Measurements from ENCODE around the gene EML6. TPM values are rescaled to one million over a fixed set of nuclear protein-coding genes. Genes with fewer than 3 reads are reported as not detected.
A peak's percentile ranks its signal among the peaks of the same experiment; 100 is the strongest.

The EML6 gene
- total and polyA plus RNA-seq, 2 of the 13 experiments (the other 11 are each of a cell fraction or from before 2014, with no cell fraction given) = 17.2 to 32.4 TPM

GRCh38 chr2:54871457-54872107 is 148.1 kb downstream of the EML6 start (continued):
- TF ChIP-seq ARID3A (IDR thresholded peaks at IDR 0.05; ENCODE audit: low read depth, low read length) = peak; percentile 88
- TF ChIP-seq FOSL2 (CRISPR knock-in tag; IDR thresholded peaks at IDR 0.05) = peak; percentile 81
- TF ChIP-seq HMG20A (CRISPR knock-in tag; IDR thresholded peaks at IDR 0.05; ENCODE audit: borderline replicate concordance) = peak; percentile 27; the same call in 1 of the 2 replicates
- 0 out of 2 replicates have a peak, but pooled peaks have one; percentile 34 for TF ChIP-seq ELF3 (CRISPR knock-in tag; IDR thresholded peaks at IDR 0.05)
- 0 out of 2 replicates have a peak, but pooled peaks have one; percentile 8 for TF ChIP-seq FOSL1 (CRISPR knock-in tag; IDR thresholded peaks at IDR 0.05; ENCODE audit: borderline replicate concordance)
- TF ChIP-seq, protein P1, sequence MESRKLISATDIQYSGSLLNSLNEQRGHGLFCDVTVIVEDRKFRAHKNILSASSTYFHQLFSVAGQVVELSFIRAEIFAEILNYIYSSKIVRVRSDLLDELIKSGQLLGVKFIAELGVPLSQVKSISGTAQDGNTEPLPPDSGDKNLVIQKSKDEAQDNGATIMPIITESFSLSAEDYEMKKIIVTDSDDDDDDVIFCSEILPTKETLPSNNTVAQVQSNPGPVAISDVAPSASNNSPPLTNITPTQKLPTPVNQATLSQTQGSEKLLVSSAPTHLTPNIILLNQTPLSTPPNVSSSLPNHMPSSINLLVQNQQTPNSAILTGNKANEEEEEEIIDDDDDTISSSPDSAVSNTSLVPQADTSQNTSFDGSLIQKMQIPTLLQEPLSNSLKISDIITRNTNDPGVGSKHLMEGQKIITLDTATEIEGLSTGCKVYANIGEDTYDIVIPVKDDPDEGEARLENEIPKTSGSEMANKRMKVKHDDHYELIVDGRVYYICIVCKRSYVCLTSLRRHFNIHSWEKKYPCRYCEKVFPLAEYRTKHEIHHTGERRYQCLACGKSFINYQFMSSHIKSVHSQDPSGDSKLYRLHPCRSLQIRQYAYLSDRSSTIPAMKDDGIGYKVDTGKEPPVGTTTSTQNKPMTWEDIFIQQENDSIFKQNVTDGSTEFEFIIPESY (CRISPR knock-in tag; IDR thresholded peaks at IDR 0.05) = peak; percentile 85
- TF ChIP-seq, protein P2, sequence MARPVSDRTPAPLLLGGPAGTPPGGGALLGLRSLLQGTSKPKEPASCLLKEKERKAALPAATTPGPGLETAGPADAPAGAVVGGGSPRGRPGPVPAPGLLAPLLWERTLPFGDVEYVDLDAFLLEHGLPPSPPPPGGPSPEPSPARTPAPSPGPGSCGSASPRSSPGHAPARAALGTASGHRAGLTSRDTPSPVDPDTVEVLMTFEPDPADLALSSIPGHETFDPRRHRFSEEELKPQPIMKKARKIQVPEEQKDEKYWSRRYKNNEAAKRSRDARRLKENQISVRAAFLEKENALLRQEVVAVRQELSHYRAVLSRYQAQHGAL (CRISPR knock-in tag; IDR thresholded peaks at IDR 0.05; ENCODE audit: not compliant biosample characterization) = no peak
- TF ChIP-seq, protein P3, sequence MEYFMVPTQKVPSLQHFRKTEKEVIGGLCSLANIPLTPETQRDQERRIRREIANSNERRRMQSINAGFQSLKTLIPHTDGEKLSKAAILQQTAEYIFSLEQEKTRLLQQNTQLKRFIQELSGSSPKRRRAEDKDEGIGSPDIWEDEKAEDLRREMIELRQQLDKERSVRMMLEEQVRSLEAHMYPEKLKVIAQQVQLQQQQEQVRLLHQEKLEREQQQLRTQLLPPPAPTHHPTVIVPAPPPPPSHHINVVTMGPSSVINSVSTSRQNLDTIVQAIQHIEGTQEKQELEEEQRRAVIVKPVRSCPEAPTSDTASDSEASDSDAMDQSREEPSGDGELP (IDR thresholded peaks at IDR 0.05; ENCODE audit: borderline replicate concordance, low read depth) = peak; percentile 89
- TF ChIP-seq, protein P4, sequence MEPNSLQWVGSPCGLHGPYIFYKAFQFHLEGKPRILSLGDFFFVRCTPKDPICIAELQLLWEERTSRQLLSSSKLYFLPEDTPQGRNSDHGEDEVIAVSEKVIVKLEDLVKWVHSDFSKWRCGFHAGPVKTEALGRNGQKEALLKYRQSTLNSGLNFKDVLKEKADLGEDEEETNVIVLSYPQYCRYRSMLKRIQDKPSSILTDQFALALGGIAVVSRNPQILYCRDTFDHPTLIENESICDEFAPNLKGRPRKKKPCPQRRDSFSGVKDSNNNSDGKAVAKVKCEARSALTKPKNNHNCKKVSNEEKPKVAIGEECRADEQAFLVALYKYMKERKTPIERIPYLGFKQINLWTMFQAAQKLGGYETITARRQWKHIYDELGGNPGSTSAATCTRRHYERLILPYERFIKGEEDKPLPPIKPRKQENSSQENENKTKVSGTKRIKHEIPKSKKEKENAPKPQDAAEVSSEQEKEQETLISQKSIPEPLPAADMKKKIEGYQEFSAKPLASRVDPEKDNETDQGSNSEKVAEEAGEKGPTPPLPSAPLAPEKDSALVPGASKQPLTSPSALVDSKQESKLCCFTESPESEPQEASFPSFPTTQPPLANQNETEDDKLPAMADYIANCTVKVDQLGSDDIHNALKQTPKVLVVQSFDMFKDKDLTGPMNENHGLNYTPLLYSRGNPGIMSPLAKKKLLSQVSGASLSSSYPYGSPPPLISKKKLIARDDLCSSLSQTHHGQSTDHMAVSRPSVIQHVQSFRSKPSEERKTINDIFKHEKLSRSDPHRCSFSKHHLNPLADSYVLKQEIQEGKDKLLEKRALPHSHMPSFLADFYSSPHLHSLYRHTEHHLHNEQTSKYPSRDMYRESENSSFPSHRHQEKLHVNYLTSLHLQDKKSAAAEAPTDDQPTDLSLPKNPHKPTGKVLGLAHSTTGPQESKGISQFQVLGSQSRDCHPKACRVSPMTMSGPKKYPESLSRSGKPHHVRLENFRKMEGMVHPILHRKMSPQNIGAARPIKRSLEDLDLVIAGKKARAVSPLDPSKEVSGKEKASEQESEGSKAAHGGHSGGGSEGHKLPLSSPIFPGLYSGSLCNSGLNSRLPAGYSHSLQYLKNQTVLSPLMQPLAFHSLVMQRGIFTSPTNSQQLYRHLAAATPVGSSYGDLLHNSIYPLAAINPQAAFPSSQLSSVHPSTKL (CRISPR knock-in tag; IDR thresholded peaks at IDR 0.05) = peak; percentile 49; the same call in 1 of the 2 replicates
- no peak; the same call in 1 of the 2 replicates for TF ChIP-seq CEBPG (CRISPR knock-in tag; IDR thresholded peaks at IDR 0.05)
